ENCODE results near the gene ZNF865.

ZNF865 gene

DNA sequence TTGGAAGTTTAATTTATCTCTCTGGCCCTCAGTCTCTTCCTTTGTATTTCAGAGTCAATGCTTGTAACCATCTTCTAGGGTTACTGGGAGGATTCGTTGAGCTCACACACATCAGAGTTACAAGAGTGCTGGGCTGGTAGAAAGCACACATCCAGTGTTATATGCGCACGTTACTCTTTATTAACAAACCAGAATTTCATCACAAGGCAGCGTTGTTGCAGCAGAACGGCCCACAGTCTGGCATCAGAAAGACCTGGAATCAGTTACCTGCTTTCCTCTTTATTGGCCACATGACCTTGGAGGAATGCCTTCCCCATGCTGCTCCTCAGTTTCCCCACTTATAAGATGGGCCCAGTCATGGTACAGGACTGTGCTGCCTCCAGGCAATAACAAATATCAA lies 3.9 kb downstream of the ZNF865 start:
- no peak for FAIRE-seq

DNA sequence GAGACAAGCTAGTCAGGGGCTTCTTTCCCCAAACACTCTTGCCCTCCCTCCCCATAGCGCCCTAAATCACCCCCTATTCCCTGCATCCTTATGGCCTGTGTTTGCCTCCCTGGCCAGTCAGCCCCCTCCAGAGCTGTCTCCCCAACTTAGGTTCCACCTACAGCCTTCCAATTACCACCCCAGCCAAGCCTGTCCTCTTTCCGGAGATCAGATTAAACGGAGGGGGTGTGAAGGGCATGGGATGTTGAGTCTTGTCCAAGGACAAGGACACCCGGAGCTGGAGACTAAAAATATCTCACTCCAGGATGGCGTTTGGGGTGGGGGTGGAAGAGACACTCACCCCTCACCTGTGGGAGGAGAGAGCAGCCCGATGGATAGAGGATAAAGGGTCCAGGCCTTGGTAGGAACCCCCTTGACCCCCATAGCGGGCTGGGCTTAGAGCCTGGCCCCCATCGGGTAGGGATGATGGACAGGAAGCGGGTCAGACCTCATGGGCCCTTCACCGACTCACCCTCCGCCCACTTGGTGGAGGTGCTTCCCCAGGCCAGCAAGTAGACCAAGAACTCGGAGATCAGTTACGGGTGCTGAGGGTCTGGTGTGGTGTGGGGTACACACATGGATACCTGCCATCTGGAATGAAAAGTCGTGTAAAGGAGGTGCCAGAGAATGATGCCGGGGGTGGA lies 6.0 kb downstream of the ZNF865 start:
- FAIRE-seq, result no peak

DNA sequence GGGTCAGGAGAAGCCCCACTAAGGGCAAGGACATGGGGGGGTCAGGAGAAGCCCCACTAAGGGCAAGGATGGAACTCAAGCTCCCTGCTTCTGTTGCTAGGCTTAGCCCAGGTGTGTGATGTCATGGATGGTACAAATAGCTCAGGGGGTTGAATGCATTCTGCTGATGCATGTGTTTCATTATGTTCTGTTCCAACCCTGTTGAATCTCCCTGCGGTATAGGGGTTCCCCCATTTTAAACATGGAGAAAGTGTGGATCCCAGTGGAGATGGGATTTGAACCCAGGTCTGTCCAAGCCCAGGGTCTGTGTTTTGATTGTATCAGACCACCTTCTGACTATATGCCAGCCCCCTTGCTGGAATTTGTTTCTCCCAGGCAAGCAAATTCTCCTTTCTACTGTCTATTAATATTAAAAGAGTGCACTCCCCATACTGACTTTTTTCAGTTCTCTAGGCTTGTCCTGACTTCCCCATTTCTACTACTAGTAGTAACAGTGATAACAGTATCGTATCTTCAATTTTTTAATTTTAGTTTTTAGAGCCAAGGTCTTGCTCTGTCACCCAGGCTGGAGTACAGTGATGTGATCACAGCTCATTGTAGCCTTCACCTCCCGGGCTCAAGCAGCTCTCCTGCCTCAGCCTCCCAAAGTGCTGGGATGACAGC lies 6.7 kb downstream of the ZNF865 start:
- FAIRE-seq, result no peak

DNA sequence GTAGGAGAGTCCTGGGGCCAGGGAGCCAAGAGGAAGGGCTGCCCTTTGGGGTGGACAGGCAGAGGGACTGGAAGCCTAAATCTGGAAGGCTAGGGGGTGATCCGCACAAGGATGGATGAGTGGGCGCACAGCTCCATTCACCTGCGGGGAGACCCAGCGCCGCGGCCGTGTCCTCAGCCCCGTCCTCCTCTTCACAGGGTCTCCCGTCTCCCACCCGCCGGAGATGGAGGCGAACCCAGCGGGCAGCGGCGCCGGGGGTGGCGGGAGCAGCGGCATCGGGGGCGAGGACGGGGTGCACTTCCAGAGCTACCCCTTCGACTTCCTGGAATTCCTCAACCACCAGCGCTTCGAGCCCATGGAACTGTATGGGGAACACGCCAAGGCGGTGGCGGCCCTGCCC lies 7.9 kb downstream of the ZNF865 start:
- FAIRE-seq, result no peak

DNA sequence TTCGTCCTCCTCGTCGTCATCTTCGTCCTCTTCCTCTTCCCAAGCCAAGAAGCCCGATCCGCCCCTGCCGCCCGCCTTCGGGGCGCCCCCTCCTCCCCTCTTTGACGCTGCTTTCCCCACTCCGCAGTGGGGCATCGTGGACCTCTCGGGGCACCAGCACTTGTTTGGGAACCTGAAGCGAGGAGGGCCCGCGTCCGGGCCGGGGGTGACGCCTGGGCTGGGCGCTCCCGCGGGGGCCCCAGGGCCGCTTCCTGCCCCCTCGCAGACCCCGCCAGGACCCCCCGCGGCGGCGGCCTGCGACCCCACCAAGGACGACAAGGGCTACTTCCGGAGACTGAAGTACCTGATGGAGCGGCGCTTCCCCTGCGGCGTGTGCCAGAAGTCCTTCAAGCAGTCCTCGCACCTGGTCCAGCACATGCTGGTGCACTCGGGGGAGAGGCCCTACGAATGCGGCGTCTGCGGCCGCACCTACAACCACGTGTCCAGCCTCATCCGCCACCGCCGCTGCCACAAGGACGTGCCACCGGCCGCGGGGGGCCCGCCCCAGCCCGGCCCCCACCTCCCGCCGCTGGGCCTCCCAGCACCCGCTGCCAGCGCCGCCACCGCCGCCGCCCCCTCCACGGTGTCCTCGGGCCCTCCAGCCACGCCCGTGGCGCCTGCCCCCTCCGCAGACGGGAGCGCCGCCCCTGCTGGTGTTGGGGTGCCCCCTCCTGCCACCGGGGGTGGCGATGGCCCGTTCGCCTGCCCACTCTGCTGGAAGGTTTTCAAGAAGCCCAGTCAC lies 8.7 kb downstream of the ZNF865 start:
- no peak for FAIRE-seq

DNA sequence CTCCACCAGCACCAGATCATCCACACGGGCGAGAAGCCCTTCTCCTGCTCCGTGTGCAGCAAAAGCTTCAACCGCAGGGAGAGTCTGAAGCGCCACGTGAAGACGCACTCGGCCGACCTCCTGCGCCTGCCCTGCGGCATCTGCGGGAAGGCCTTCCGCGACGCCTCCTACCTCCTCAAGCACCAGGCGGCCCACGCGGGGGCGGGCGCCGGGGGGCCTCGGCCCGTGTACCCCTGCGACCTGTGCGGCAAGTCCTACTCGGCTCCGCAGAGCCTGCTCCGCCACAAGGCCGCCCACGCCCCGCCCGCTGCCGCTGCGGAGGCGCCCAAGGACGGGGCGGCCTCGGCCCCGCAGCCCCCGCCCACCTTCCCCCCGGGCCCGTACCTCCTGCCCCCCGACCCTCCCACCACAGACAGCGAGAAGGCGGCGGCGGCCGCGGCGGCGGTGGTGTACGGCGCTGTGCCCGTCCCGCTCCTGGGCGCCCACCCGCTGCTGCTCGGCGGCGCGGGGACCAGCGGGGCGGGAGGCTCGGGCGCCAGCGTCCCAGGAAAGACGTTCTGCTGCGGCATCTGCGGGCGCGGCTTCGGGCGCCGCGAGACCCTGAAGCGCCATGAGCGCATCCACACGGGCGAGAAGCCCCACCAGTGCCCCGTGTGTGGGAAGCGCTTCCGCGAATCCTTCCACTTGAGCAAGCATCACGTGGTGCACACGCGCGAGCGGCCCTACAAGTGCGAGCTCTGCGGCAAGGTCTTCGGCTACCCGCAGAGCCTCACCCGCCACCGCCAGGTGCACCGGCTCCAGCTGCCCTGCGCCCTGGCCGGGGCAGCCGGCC lies 9.5 kb downstream of the ZNF865 start:
- FAIRE-seq, result no peak

DNA sequence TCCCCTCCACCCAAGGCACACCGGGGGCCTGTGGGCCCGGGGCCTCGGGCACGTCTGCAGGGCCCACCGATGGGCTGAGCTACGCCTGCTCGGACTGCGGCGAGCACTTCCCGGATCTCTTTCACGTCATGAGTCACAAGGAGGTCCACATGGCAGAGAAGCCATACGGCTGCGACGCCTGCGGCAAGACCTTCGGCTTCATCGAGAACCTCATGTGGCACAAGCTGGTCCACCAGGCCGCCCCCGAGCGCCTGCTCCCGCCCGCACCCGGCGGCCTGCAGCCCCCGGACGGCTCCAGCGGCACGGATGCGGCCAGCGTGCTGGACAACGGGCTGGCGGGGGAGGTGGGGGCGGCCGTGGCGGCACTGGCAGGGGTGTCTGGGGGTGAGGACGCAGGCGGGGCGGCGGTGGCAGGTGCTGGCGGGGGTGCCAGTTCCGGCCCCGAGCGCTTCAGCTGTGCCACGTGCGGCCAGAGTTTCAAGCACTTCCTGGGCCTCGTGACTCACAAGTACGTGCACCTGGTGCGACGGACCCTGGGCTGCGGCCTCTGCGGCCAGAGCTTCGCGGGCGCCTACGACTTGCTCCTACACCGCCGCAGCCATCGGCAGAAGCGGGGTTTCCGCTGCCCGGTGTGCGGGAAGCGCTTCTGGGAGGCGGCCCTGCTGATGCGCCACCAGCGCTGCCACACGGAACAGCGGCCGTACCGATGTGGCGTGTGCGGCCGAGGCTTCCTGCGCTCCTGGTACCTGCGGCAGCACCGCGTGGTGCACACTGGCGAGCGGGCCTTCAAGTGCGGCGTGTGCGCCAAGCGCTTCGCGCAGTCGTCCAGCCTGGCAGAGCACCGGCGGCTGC lies 10.3 kb downstream of the ZNF865 start:
- FAIRE-seq, result no peak

DNA sequence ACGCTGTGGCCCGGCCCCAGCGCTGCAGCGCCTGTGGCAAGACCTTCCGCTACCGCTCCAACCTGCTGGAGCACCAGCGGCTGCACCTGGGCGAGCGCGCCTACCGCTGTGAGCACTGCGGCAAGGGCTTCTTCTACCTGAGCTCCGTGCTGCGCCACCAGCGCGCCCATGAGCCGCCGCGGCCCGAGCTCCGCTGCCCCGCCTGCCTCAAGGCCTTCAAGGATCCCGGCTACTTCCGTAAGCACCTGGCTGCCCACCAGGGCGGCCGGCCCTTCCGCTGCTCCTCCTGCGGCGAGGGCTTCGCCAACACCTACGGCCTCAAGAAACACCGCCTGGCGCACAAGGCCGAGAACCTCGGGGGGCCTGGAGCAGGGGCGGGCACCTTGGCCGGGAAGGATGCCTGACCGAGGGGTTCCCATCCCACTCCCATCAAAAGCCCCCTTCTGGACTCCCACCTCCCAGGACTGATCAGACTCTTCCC lies 11.0 kb downstream of the ZNF865 start:
- no peak for FAIRE-seq

DNA sequence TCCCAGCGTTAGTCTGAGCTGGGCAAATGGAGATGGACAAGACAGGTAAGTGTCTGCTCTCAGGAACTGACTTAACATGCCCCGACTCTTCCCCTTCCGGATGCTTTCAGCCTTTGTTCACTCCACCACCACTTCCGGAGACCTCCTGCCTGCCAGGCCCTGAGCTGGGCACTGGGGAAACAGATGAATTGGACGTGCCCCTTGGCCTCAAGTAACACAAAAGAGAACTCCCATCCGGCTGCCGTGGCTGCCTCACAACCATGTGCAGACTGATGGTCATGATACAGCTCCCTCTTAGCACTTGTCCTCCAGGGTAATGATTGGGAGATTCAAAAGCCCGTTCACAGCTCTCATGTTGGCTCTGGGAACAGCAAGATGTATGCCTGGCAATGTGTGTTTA lies 12.0 kb downstream of the ZNF865 start:
- no peak for FAIRE-seq

DNA sequence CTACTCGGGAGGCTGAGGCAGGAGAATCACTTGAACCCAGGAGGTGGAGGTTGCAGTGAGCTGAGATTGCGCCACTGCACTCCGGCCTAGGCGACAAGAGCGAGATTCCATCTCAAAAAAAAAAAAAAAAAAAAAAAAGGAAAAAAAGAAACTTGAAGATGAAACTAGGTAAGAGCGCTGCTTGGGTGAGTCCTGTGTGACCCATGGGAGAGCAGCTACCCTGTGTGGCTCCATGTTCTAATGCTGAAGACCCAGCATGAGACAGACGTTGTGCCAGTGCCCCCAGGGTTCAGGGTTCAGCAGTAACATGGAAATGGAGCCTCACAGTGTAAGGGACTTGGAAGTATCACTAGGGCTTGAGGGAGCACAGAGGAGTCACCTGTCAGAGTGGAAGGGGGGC lies 13.0 kb downstream of the ZNF865 start:
- no peak for FAIRE-seq

DNA sequence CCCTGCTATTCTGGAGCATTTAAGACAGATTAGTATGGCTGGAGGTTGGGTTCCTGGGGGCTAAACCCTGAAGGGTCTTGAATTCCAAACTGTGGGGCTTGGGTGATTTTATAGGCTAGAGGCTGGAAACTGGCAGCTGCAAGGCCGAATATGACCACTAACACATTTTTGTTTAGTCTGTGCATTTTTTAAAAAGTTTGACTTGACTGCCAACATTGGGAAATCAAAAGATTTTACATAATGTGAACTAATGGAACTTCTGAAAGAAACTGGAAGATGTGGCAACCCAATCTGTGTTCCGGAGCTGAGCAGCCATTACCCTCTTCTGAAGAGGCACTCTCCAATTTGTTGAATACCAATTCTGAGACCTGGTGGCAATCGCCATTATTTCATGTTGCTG lies 13.8 kb downstream of the ZNF865 start:
- FAIRE-seq, result no peak

DNA sequence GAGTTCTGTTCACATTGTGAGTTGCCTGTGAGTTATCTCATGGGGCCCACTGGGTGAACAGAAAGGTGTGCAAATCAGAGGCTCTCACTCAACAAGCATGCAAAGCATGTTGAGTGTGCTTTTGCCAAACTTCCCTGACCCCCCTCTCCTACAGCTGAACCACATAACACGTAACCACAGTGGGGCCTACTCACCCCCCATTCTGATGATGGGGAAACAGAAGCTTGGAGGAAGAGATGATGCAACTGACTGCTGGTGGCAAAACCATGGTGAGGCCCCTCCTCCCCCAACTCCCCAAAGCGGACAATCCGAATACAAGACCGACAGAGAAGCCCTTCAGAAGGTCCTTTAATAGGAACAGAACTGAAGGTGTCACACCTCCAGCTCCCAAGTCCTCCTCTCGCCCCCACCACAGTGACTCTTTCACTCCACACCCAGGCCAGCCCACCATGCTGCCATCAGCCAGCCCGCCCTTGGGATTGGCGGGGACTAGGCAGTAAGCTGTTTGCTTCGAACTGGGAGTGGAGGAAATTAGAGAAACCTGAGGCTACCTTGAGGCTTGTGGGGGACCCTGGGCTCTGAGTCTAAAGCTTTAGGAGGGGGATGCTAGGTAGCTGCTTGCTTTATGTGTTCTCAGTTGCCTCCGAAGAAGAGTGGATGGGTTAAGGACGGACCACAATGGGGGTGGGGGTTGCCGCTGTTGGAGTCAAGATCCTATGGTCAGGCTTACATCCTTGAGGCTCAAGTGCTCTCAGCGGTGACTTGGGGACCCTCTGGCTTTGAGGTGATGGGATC lies 15.2 kb downstream of the ZNF865 start:
- no peak for FAIRE-seq

DNA sequence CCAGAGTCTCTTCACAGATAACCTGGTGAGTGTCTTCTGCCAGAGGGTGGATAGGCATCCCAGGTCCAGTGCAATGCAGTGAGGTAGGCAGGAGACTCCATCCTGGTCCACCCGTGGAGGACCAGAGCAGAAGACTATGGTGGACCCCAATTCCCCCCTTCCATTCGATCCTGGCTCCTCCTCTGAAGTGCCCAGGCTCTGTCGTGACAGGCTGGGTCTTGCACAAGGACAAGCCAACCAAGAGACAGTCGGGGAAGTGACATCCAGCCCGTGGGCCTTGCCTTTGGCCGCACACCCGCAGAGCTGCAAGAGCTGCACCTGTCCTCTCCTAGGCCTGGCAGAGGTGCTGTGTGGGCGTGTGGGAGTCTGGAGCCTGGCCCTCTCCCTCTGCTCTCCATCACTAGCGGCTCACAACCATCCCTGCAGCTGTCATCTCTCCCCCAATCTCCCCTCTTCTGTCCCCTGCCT lies 15.8 kb downstream of the ZNF865 start:
- no peak for FAIRE-seq

DNA sequence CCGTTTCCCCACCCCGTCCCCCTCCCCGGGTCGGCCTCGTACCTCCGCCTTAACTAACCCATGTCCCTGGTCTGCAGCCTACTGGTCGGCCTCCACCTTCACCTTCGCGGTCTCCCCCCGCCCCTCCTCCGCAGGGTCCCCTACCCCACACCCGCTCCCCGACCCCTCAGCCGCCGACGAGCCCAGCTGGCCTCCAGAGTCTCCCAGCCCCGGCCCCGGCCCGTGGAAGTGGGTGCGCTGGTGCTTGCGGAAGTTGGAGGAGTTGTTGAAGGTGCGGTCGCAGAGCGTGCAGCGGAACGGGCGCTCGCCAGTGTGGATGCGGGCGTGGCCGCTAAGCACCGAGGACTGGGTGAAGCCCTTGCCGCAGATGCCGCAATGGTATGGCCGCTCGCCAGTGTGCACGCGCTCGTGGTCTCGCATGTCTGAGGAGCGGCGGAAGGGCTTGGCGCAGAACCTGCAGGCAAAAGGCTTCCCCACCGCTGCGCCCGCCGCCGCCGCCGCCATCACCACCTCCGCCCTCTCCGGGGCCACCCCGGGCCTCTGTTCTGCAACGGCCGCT lies 16.3 kb downstream of the ZNF865 start:
- no peak for FAIRE-seq

DNA sequence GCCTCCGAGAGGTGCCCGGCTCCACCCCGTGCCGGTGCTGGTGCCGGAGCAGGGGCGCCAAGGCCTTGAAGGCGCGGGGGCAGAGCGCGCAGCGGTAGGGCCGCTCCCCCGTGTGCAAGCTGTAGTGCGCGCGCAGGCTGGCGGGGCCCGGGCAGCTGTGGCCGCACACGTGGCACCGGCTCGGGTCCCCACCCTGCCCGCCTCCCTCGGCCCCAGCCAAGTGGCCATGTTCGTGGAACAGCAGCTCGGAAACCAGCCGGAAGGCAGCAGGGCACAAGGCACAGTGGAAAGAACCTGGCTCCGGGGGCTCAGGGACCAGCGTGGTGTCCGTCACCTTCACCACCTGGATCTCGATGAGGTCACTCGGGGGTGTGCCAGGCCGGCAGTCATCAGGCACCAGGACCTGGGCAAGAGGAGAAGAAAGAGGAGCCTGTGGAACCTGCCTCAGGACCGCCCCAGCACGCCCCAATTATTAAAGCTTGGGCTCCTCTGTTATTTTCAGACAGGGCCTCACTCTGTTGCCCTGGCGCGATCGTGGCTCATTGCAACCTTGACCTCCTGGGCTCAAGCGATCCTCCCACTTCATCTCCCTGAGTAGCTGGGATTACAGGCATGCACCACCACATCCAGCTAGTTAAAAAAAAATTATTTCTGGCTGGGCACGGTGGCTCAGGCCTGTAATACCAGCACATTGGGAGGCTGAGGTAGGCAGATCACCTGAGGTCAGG lies 17.0 kb downstream of the ZNF865 start:
- FAIRE-seq, result no peak

DNA sequence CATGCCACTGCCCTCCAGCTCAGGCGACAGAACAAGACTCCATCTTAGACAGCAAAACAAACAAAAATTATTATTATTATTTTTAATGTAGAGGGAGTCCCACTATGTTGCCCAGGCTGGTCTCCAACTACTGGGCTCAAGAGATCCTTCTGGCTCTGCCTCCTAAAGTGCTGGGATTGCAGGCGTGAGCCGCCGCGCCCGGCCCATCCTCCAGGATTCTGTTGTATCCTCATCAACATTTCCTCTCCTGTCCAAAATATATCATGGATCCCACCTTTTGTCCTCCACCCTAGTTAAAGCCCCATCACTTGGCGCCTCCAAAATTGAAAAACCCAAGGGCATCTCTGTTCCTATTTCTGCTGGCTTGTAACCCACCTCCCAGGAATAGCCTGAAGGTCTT lies 17.7 kb downstream of the ZNF865 start:
- no peak for FAIRE-seq

DNA sequence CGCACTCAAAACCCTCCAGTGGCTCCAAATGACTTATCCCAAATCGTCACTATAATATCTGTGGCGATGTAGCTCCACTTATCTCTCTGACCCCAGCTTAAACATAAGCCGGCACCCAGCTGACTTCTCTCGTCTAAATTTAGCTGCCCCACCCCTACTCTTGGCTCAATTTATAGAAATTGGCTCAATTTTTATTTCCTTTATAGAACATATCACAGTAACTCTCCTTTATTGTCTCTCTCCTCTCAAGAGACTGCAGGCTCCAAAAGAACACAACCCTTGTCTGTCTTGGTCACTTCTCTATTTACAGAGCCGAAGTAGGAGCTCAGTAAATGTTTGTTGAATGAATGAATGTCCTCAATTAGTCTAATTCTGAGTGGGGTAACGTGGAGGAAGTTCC lies 18.1 kb downstream of the ZNF865 start:
- no peak for FAIRE-seq

DNA sequence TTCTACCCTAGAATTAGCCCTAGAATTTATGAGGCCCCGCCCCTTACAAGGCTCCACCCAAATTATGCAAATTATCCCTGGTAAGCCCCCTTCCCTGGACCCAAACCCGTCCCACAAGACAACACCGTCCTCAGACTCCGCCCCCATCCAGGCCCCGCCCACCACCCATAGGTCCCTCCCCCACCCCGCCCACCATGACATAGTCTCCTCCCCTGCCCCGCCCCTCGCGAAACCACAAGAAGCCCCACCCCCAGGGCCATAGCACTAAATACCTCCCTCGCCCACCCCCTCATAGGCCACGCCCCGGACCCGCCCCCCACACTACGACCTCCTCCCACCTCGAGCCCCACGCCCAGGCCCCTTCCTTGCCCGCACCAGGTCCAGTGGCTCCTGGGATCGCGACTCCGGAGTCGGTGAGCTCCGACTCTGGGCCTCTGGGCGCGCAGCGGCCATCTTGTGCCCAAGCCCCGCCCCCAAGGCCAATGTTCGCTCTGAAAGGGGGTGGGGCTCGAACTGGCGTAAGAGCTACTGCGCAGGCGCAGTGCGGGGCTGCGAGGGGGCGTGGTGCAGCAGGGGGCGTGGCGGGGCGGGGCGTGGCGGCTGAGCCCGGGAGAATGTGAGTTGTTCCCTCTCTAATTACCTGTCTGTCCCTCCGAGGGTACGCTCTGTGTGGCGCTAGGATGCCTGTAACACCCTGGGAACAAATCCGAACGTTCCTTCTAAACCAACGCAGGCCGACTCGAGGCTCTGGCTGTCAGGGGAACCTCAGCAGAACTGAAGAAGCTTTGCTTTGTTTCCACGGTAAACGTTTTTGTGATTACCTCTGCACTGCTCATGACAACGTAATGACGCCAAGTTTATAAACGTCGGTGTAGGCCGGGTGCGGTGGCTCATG lies 18.9 kb downstream of the ZNF865 start, which contains the start of gene ZNF784:
Gene ZNF784, minus strand, starts transcription at position 458 of the 895 bp plus-strand sequence. Its CDS starts 5 bp downstream, at position 453.
- FAIRE-seq, result no peak

DNA sequence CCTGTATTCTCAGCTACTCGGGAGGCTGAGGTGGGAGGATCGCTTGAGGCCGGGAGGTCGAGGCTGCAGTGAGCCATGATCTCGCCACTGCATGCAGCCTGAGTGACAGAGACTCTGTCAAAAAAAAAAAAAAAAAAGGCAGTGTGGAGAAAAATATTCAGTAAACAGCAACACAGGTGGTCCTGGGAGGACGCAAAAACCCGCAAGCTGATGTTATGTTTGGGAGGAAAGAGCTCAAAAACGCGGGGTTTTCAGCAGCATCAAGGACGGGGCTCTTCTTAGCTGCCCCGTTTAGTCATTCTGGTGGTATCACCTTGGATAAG lies 19.5 kb downstream of the ZNF865 start:
- no peak for FAIRE-seq

Data from TTC549 (cell line).